HepG2 (cell line): Measurements from ENCODE around the gene PLIN5. TPM values are rescaled to one million over a fixed set of nuclear protein-coding genes. Genes with fewer than 3 reads are reported as not detected.

Experiments
- ARID2 ChIP-seq: sonication (generic); formaldehyde crosslinking; IDR thresholded peaks from 2 replicates; pipeline ENCODE4 v1.8.1; 2022; ENCODE audit warnings: mild to moderate bottlenecking, missing genetic modification reagents, borderline replicate concordance
- CEBPG ChIP-seq: IDR thresholded peaks from 2 replicates; pipeline ENCODE4 v1.6.1; 2016
- FOXC1 ChIP-seq: sonication (generic); formaldehyde crosslinking; IDR thresholded peaks from 2 replicates; pipeline ENCODE4 v1.8.0; 2022; ENCODE audit warnings: mild to moderate bottlenecking, missing genetic modification reagents, borderline replicate concordance
- FOXO1 ChIP-seq: sonication (generic); formaldehyde crosslinking; IDR thresholded peaks from 2 replicates; pipeline ENCODE4 v1.4.0; 2020; ENCODE audit warnings: missing genetic modification reagents
- HOMEZ ChIP-seq: IDR thresholded peaks from 2 replicates; pipeline ENCODE4 v1.6.1; 2016; ENCODE audit warnings: low read depth
- NCOA5 ChIP-seq: sonication (generic); formaldehyde crosslinking; IDR thresholded peaks from 2 replicates; pipeline ENCODE4 v1.4.0; 2020; ENCODE audit warnings: missing genetic modification reagents
- RAD21 ChIP-seq: fragments of 450-650 bp; formaldehyde crosslinking; IDR thresholded peaks from 2 replicates; pipeline ENCODE4 v1.5.0; 2020; ENCODE audit warnings: mild to moderate bottlenecking
- RBM22 ChIP-seq: fragments of 200-400 bp; formaldehyde crosslinking; optimal IDR thresholded peaks from 2 replicates; pipeline ENCODE3; 2017; ENCODE audit warnings: mild to moderate bottlenecking, low read length, moderate library complexity
- RFXAP ChIP-seq: sonication (generic); formaldehyde crosslinking; IDR thresholded peaks from 2 replicates; pipeline ENCODE4 v1.4.0; 2020; ENCODE audit warnings: missing genetic modification reagents, borderline replicate concordance
- SP2 ChIP-seq: sonication (generic); formaldehyde crosslinking; IDR thresholded peaks from 2 replicates; pipeline ENCODE4 v1.5.1; 2020; ENCODE audit warnings: mild to moderate bottlenecking, missing genetic modification reagents
- YEATS4 ChIP-seq: sonication (generic); formaldehyde crosslinking; IDR thresholded peaks from 2 replicates; pipeline ENCODE4 v1.4.0; 2020; ENCODE audit warnings: missing genetic modification reagents, borderline replicate concordance
- ZKSCAN8 ChIP-seq: IDR thresholded peaks from 2 replicates; pipeline ENCODE4 v1.6.1; 2016; ENCODE audit warnings: borderline replicate concordance, missing genetic modification reagents, missing compliant biosample characterization
- ZNF263 ChIP-seq: sonication (generic); formaldehyde crosslinking; IDR thresholded peaks from 2 replicates; pipeline ENCODE4 v1.4.0; 2020; ENCODE audit warnings: missing genetic modification reagents
- ZNF382 ChIP-seq: sonication (generic); formaldehyde crosslinking; IDR thresholded peaks from 2 replicates; pipeline ENCODE4 v1.5.0; 2020; ENCODE audit warnings: missing genetic modification reagents, mild to moderate bottlenecking, borderline replicate concordance
- ZNF496 ChIP-seq: sonication (generic); formaldehyde crosslinking; IDR thresholded peaks from 2 replicates; pipeline ENCODE4 v1.8.1; 2023; ENCODE audit warnings: mild to moderate bottlenecking, moderate library complexity, missing genetic modification reagents; ENCODE audit not compliant: insufficient replicate concordance
- ZNF550 ChIP-seq: sonication (generic); formaldehyde crosslinking; IDR thresholded peaks from 2 replicates; pipeline ENCODE4 v1.4.0; 2020; ENCODE audit warnings: mild to moderate bottlenecking, missing genetic modification reagents, borderline replicate concordance
- ZNF724P ChIP-seq: sonication (generic); formaldehyde crosslinking; IDR thresholded peaks from 2 replicates; pipeline ENCODE4 v1.8.0; 2022; ENCODE audit warnings: missing genetic modification reagents, borderline replicate concordance
- polyA plus RNA-seq, 8 experiments: library from polyadenylated mRNA; depleted of rRNA in 3 of 8; stranded (reverse) in 7 of 8; unstranded in 1 of 8; fragments of >200 nt; fragmentation: Illumina TruSeq in 4 of 8; extraction: Trizol in 4 of 8; gene quantifications; 2 replicates each; pipeline versions ENCODE4 v1.2.1 to v1.2.3, GENCODE V29; 2011 to 2016; ENCODE audit warnings: low read depth in 4 of 8, missing spikeins in 1 of 8, mixed read lengths in 1 of 8; ENCODE audit not compliant: insufficient read depth in 1 of 8
- total RNA-seq, 5 experiments: library from RNA; depleted of rRNA; stranded (reverse); fragments of >200 nt; fragmentation: Illumina TruSeq; extraction: Trizol; gene quantifications; 2 replicates each; pipeline ENCODE4 v1.2.3, GENCODE V29; 2016; ENCODE audit warnings: low read depth in 1 of 5
- TF ChIP-seq, protein P1 (sequence below): sonication (generic); formaldehyde crosslinking; IDR thresholded peaks from 2 replicates; pipeline ENCODE4 v1.8.1; 2023; ENCODE audit warnings: missing genetic modification reagents, mild to moderate bottlenecking, borderline replicate concordance
- TF ChIP-seq, protein P2 (sequence below): IDR thresholded peaks from 2 replicates; pipeline ENCODE4 v1.6.1; 2016; ENCODE audit warnings: missing genetic modification reagents, missing compliant biosample characterization
- TF ChIP-seq, protein P3 (sequence below): sonication (generic); formaldehyde crosslinking; IDR thresholded peaks from 2 replicates; pipeline ENCODE4 v1.4.0; 2020; ENCODE audit warnings: missing genetic modification reagents, borderline replicate concordance
- TF ChIP-seq, protein P4 (sequence below): sonication (generic); formaldehyde crosslinking; IDR thresholded peaks from 2 replicates; pipeline ENCODE4 v1.5.1; 2020; ENCODE audit warnings: mild to moderate bottlenecking, missing genetic modification reagents

The PLIN5 gene
- total and polyA plus RNA-seq, 2 of the 13 experiments (the other 11 are each of a cell fraction or from before 2014, with no cell fraction given) = 1.8 to 4.8 TPM

- TF ChIP-seq YEATS4 (CRISPR knock-in tag) = peak; percentile 70; the same call in 1 of the 2 replicates
- no peak for TF ChIP-seq ZNF724P (CRISPR knock-in tag)
- TF ChIP-seq CEBPG (CRISPR knock-in tag) = peak; percentile 11; the same call in 1 of the 2 replicates
- TF ChIP-seq RBM22 = no peak
- peak; percentile 99 for TF ChIP-seq ZNF263
- TF ChIP-seq NCOA5 (CRISPR knock-in tag) = no peak
- peak; percentile 69 for TF ChIP-seq RFXAP (CRISPR knock-in tag)
- 0 out of 2 replicates have a peak, but pooled peaks have one; percentile 36 for TF ChIP-seq HOMEZ (CRISPR knock-in tag)
- TF ChIP-seq, protein P1, sequence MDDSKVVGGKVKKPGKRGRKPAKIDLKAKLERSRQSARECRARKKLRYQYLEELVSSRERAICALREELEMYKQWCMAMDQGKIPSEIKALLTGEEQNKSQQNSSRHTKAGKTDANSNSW (CRISPR knock-in tag) = no peak
- TF ChIP-seq RAD21 (CRISPR knock-in tag) = peak; percentile 55
- no peak for TF ChIP-seq ZKSCAN8 (CRISPR knock-in tag)
- TF ChIP-seq ZNF382 (CRISPR knock-in tag) = no peak
- no peak for TF ChIP-seq ZNF496 (CRISPR knock-in tag)
- TF ChIP-seq, protein P2, sequence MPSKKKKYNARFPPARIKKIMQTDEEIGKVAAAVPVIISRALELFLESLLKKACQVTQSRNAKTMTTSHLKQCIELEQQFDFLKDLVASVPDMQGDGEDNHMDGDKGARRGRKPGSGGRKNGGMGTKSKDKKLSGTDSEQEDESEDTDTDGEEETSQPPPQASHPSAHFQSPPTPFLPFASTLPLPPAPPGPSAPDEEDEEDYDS (CRISPR knock-in tag) = no peak
- TF ChIP-seq, protein P3, sequence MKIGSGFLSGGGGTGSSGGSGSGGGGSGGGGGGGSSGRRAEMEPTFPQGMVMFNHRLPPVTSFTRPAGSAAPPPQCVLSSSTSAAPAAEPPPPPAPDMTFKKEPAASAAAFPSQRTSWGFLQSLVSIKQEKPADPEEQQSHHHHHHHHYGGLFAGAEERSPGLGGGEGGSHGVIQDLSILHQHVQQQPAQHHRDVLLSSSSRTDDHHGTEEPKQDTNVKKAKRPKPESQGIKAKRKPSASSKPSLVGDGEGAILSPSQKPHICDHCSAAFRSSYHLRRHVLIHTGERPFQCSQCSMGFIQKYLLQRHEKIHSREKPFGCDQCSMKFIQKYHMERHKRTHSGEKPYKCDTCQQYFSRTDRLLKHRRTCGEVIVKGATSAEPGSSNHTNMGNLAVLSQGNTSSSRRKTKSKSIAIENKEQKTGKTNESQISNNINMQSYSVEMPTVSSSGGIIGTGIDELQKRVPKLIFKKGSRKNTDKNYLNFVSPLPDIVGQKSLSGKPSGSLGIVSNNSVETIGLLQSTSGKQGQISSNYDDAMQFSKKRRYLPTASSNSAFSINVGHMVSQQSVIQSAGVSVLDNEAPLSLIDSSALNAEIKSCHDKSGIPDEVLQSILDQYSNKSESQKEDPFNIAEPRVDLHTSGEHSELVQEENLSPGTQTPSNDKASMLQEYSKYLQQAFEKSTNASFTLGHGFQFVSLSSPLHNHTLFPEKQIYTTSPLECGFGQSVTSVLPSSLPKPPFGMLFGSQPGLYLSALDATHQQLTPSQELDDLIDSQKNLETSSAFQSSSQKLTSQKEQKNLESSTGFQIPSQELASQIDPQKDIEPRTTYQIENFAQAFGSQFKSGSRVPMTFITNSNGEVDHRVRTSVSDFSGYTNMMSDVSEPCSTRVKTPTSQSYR = peak; percentile 97
- TF ChIP-seq FOXO1 (CRISPR knock-in tag) = peak; percentile 71
- no peak for TF ChIP-seq ARID2 (CRISPR knock-in tag)
- TF ChIP-seq, protein P4, sequence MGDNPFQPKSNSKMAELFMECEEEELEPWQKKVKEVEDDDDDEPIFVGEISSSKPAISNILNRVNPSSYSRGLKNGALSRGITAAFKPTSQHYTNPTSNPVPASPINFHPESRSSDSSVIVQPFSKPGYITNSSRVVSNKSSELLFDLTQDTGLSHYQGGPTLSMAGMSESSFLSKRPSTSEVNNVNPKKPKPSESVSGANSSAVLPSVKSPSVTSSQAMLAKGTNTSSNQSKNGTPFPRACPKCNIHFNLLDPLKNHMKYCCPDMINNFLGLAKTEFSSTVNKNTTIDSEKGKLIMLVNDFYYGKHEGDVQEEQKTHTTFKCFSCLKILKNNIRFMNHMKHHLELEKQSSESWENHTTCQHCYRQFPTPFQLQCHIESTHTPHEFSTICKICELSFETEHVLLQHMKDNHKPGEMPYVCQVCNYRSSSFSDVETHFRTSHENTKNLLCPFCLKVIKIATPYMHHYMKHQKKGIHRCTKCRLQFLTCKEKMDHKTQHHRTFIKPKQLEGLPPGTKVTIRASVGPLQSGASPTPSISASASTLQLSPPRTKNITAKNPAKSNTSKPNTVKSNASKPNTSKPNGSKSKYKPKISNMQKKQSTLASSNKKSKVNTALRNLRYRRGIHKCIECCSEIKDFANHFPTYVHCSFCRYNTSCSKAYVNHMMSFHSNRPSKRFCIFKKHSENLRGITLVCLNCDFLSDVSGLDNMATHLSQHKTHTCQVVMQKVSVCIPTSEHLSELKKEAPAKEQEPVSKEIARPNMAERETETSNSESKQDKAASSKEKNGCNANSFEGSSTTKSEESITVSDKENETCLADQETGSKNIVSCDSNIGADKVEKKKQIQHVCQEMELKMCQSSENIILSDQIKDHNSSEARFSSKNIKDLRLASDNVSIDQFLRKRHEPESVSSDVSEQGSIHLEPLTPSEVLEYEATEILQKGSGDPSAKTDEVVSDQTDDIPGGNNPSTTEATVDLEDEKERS = no peak
- TF ChIP-seq ZNF550 (CRISPR knock-in tag) = no peak
- no peak for TF ChIP-seq FOXC1 (CRISPR knock-in tag)
- TF ChIP-seq SP2 = no peak
Observed at GRCh38 chr19:4583961-4584669, 49.1 kb upstream of the PLIN5 start (continued).
